ENCODE results near the gene ELMO1. TPM values are rescaled to one million over a fixed set of nuclear protein-coding genes. Genes with fewer than 3 reads are reported as not detected.

The ELMO1 gene
- total RNA-seq, 1 donor from 2014 or later = 66.1 TPM

- peak overlapping the region; percentile 76 for H3K27ac Mint-ChIP-seq
- no peaks in the 10 kb centered on the region for H3K27me3 Mint-ChIP-seq
- TF ChIP-seq, protein P1, sequence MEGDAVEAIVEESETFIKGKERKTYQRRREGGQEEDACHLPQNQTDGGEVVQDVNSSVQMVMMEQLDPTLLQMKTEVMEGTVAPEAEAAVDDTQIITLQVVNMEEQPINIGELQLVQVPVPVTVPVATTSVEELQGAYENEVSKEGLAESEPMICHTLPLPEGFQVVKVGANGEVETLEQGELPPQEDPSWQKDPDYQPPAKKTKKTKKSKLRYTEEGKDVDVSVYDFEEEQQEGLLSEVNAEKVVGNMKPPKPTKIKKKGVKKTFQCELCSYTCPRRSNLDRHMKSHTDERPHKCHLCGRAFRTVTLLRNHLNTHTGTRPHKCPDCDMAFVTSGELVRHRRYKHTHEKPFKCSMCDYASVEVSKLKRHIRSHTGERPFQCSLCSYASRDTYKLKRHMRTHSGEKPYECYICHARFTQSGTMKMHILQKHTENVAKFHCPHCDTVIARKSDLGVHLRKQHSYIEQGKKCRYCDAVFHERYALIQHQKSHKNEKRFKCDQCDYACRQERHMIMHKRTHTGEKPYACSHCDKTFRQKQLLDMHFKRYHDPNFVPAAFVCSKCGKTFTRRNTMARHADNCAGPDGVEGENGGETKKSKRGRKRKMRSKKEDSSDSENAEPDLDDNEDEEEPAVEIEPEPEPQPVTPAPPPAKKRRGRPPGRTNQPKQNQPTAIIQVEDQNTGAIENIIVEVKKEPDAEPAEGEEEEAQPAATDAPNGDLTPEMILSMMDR (IDR thresholded peaks at IDR 0.05; ENCODE audit: unreplicated experiment) = no peak
- peaks cover 34% of the 10 kb centered on the region for H3K4me1 Mint-ChIP-seq (ENCODE audit: low read depth)
- H3K4me3 Mint-ChIP-seq (ENCODE audit: low read depth) = no peak overlapping the region
- H3K36me3 Mint-ChIP-seq (ENCODE audit: insufficient read depth) = peaks cover 5% of the 10 kb centered on the region
- DNase-seq (ENCODE audit: low spot score, unreplicated experiment) = no peak
- H3K9me3 Mint-ChIP-seq (ENCODE audit: low read depth) = no peaks in the 10 kb centered on the region
Measured at GRCh38 chr7:37007691-37008090, 441.0 kb downstream of the ELMO1 start.

DNA sequence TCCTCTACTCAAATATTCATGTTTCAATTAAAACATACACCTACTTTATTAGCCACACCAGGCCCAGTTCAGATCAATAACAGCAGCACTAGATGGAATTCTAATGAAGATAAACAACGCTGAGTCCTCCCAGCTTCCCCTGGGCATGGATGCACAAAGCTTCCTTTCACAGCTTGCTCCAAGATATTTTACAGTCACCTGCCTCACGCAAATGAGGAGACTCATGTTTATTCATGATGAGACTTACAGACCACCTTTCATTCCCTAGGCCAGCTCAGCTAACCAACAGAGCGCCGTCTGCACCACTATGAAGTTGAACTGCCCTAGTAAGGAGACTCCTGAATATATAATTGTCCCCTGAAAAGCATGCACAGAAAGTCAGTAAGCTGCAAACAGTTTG is 441.4 kb downstream of the ELMO1 start:
- Mint-ChIP-seq H3K4me1 (ENCODE audit: low read depth) (peaks cover 34% of the 10 kb centered on the region), H3K9me3 (ENCODE audit: low read depth) (peaks cover 3% of the 10 kb centered on the region), H3K36me3 (ENCODE audit: insufficient read depth) (peaks cover 9% of the 10 kb centered on the region), H3K4me3 (ENCODE audit: low read depth) (no peak overlapping the region), H3K27ac (peak overlapping the region; percentile 65), H3K27me3 (no peaks in the 10 kb centered on the region)
- TF ChIP-seq, protein P1 (IDR thresholded peaks at IDR 0.05; ENCODE audit: unreplicated experiment) = no peak
- DNase-seq (ENCODE audit: low spot score, unreplicated experiment) = no peak

DNA sequence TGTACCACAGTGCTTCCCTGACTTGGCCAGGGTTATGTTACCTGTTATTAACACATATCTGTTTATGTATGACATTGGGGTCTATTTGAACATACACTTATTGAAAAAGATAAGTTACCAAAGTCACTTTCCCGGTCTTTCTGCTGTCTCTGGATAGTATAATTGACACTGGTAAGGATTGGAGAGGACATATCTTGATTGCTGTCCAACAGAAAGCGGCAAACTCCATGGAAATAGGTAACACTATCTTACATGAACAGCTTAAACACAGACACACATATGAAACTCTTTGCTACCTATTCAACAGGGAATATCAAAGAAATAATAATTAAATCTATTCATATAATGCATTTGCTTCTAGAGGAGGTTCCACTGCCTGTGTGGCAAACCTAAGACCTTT is 441.9 kb downstream of the ELMO1 start:
- Mint-ChIP-seq H3K9me3 (ENCODE audit: low read depth) (peaks cover 5% of the 10 kb centered on the region), H3K27me3 (no peaks in the 10 kb centered on the region), H3K27ac (peak overlapping the region; percentile 84), H3K36me3 (ENCODE audit: insufficient read depth) (peaks cover 7% of the 10 kb centered on the region), H3K4me3 (ENCODE audit: low read depth) (no peak overlapping the region), H3K4me1 (ENCODE audit: low read depth) (peaks cover 34% of the 10 kb centered on the region)
- DNase-seq (ENCODE audit: low spot score, unreplicated experiment) = no peak
- TF ChIP-seq, protein P1 (IDR thresholded peaks at IDR 0.05; ENCODE audit: unreplicated experiment) = no peak

DNA sequence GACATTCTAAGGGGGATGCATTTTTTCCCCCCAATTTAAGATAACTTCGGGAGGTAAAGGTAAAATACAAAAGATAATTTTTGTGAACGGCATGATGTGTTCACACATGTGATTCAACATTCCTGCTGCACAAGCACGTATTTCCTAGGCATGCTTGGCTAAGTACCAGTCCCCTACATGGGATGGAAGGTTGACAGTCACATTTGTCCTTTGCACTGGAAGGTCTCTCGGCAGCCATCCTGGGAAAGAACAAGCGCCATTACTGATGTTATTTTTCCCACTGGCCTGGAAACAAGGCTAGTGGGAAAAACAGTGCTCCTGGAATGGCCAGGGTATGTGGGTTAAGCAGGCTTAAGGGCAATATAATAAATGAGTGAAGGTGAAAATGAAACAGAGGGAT is 448.2 kb downstream of the ELMO1 start:
- TF ChIP-seq, protein P1 (IDR thresholded peaks at IDR 0.05; ENCODE audit: unreplicated experiment) = no peak
- DNase-seq (ENCODE audit: low spot score, unreplicated experiment) = no peak
- H3K27ac Mint-ChIP-seq = no peak overlapping the region
- H3K36me3 Mint-ChIP-seq (ENCODE audit: insufficient read depth) = peaks cover 11% of the 10 kb centered on the region
- peaks cover 10% of the 10 kb centered on the region for H3K9me3 Mint-ChIP-seq (ENCODE audit: low read depth)
- no peak overlapping the region for H3K4me3 Mint-ChIP-seq (ENCODE audit: low read depth)
- no peaks in the 10 kb centered on the region for H3K4me1 Mint-ChIP-seq (ENCODE audit: low read depth)
- H3K27me3 Mint-ChIP-seq = no peaks in the 10 kb centered on the region

- H3K27me3 Mint-ChIP-seq = no peaks in the 10 kb centered on the region
- DNase-seq (ENCODE audit: low spot score, unreplicated experiment) = no peak
- H3K9me3 Mint-ChIP-seq (ENCODE audit: low read depth) = peaks cover 10% of the 10 kb centered on the region
- H3K4me3 Mint-ChIP-seq (ENCODE audit: low read depth) = no peak overlapping the region
- peaks cover under 1% of the 10 kb centered on the region for H3K4me1 Mint-ChIP-seq (ENCODE audit: low read depth)
- TF ChIP-seq, protein P1 (IDR thresholded peaks at IDR 0.05; ENCODE audit: unreplicated experiment) = no peak
- H3K36me3 Mint-ChIP-seq (ENCODE audit: insufficient read depth) = peaks cover 11% of the 10 kb centered on the region
- no peak overlapping the region for H3K27ac Mint-ChIP-seq
Measured at GRCh38 chr7:36999626-37000485, 448.8 kb downstream of the ELMO1 start.
